ENCODE results near the gene C1orf198.

- TF ChIP-seq POLR2AphosphoS5 (IDR thresholded peaks at IDR 0.05; ENCODE audit: low read depth), result no peak
- no peak for TF ChIP-seq REST (IDR thresholded peaks at IDR 0.05; ENCODE audit: insufficient replicate concordance, low read depth)
Observed at GRCh38 chr1:230818901-230819300, 49.4 kb downstream of the C1orf198 start.

Data from HL-60 (cell line).